GM19452 (cell line): ENCODE measurements around the gene SLC49A4.

Source experiments
- ATAC-seq: cut with Tn5 transposase; IDR thresholded peaks from one replicate; pipeline ENCODE4 v1.9.1; 2021; ENCODE audit not compliant: unreplicated experiment

Gene SLC49A4

DNA sequence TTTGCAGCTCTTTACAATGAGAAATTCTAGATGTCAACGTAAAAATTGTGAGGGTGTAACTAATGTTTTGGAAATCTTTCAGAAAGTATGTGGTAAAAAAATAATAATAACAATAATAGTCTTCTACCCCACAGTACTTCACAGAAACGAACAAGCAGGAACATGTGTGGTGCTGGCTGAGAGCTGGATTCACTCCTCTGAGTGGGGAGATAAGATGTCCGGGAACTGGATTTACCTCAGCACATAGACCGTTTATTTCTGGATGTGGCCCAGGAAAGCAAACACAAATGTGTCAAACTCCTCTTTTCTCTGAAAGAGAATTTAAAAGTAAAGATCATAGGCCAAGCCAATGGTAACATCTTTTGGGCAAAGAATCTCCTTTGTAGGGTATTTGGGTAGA is 103.4 kb downstream of the SLC49A4 start:
- ATAC-seq = no peak

DNA sequence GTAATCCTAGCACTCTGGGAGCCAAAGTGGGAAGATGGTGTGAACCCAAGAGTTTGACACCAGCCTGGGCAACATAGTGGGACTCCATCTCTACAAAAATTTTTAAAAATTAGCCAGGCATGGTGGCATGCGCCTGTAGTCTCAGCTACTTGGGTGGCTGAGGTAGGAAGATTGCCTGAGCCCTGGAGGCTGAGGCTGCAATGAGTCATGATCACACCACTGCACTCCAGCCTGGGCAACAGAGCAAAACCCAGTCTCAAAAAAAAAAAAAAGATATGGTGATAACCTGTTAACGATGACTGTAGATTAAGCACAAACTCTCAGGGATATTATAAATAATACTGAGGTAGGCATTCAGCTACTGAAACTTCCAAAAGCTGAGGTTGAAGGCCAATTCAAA is 107.5 kb downstream of the SLC49A4 start:
- no peak for ATAC-seq

DNA sequence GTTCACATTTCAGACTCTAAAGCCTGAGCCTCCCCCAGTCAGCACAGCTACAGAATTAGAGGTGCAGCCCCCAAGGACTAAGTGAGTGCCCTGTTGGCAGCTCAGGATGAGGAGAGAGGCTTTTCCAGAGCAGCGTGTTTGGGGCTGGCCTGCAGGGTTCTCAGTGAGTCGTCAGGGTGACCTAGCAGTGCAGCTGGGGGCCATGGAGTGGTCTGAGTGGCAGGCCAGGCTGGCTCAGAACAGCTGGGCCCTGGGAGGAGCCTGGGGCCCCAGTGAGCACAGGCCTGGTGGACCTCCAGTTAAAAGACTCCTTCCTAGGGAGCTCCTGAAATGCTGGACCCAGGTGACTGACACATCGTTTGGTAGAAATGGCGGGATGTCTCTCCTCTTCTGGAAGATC is 108.3 kb downstream of the SLC49A4 start:
- ATAC-seq = no peak

DNA sequence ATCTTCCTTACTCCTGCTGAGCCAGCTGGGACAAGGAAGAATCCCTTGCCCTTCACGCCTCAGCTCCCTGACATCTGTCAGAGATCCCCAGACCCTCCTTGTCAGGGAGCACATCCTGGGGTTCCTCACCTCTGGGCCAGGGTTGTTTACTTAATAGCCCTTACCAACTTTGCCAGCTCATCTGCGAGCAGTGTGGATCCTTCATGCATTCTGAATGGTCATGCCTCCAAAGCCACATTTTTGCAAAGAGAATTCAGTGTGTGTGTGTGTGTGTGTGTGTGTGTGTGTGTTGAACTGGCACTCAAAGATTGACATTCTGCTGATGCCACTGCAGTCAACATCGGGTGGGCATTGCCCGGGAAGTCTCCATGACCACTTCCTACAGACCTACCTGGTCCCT is 112.6 kb downstream of the SLC49A4 start:
- ATAC-seq = no peak

DNA sequence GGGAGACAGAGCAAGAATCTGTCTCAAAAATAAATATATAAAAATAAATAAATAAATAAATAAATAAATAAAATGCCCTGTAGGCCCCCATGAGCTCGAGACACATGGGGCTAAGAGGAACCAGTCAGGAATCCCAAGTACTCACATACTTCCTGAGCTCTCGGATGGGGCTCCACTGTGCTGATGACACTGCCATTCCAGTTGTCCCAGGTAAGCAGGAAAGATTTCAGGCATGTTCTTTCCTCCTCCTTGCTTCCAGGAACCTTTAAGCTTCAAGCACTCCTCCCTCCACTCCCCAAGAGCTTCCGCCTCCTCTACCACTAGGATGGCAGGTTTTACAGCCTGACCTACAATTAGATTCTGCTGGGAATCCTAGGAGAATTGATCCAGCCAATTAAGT is 113.4 kb downstream of the SLC49A4 start:
- ATAC-seq = no peak

DNA sequence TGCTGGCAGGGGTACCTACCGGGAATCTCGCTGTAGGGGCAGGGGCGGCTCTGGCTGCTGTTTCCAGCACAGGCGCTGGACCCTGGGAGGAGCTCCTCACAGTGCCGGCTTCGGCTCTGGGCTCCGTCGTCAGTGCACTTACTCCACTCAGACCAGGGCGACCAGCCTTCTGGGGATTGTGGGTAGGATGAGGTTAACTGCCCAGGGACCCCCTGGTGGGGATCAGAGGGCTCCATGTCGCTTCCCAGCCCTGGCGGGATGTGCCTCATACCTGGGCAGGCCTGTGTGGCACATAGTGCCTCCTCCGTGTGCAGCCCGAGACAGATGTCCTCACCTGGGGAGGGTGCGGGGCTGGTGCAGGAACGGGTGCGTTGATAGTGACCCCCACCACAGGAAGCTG is 117.0 kb downstream of the SLC49A4 start:
- no peak for ATAC-seq

DNA sequence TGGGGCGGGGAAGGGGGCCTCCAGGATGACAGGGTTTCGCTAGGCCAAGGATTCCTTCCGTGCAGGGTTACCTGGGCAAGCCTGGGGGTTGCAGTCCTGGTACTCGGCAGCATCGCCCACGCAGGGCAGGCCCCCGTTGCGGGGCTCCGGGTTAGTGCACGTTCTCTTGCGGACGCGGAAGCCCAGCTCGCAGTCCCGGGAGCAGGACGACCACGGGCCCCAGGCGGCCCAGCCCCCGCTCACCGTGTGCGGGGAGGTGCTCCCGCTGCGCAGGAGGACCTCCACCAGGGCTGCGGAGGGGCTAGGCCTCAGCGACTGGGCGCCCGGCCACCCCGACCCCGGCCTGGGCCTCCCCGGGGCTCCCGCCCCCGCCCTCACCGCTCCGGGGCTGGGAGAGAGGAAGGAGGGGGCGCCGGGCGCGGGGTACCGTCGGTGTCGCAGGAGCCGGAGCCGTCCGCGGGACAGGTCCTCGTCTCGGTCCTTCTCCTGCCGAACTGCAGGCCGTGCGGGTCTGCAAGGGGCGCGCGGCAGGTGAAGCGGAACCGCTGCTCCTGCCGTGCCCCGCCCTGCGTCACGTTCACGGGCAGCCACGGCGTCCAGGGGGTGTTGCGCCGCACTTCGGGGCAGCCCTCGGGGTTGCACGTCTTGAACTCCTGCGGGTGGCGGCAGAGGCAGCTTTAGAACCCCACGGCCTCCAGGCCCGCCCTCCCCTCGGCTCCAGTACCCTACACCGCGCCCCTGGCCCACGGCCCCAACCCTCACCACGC is 118.1 kb downstream of the SLC49A4 start:
- no peak for ATAC-seq

DNA sequence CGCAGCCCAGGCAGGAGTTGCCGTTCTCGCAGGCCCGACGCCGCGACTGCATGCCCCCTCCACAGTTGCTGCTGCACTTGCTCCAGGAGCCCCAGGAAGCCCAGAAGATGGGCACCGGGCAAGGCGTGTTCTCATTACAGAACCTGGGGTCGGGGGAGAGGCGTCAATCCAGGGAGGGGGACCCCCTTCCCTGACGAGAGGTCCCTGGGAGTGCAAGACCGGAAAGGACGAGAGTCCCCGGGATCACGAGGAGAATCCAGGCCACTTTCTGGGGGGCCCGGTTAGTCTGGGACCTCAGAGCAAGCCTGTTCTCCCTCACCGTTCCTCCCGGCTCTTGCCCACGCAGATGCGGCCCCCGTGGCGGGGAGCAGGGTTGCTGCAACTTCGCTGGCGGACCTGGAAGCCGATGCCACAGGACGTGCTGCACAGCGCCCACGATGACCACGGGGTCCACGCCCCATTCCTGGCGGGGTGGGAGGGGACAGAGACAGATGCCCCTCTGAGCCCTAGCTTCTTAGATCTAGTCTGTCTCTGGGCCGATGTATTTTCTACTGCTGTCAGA is 118.8 kb downstream of the SLC49A4 start:
- no peak for ATAC-seq

DNA sequence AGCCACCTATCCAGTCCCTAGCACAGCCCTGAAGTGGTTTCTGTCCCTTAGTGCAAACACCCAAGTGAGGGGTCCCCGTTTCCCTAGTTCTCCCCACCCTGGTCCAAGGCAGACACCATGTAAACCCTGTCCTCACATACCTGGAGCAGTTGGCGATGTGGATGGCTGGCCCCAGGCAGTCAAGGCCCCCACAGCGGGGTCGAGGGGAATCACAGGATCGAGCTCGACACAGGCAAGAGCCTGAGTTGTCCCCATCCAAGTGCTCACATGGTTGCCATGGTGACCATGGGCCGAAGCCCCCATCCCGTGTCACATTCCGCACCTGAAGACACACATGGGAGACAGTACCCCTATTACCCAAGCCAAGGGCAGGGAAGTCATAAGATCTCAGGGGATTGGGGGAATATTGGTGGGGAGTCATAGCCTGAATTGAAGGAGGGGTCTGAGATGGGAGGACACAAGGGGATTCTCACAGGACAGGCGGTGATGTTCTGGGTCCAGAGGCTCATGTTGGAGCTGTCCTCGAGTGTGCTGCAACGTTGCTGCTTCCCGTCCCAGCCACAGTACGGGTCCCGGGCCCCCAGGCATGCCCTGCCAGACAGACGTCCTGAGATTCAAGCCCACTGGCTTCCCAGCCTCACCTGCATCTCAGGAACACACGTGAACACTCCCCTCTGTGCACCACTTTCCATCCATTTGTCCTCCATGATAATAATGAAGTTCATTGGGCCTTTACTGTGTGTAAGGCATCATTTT is 120.6 kb downstream of the SLC49A4 start:
- ATAC-seq = no peak

DNA sequence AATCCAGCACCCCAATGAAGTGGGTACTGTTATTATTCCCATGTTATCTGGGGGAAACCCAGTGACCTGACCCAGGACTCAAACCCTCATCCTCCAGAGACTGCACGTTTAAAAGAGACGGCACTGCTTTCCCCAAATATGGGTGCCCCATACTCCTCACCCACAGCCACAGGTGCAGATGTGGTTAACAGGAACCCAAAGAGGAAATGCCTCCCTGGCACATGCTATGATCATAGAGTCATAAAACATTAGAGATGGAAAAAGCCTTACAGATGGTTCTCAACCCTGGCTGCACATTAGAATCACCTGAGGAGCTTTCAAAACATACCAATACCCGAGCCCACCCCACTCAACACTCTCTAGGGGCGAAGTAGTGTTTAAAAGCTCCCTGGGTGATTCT is 121.2 kb downstream of the SLC49A4 start:
- ATAC-seq = no peak

DNA sequence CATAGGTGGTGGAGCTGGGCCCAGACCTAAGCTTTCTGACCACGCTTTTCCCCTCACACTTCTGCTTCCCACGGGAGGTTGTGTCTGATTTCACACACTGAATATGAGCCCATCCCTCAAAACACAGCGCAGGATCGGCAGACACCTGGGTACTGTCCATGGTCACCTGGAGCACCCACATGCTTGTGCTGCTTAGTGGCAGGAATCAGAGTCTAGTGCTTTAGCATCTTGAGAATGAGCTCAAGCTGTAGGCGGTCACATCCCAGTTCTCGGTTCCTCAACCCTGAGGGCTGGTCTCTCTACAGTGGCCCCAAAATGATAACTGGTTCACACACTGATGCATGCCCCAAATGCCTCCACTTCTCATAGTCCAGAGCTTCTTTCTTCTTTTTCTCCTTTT is 121.7 kb downstream of the SLC49A4 start:
- no peak for ATAC-seq

DNA sequence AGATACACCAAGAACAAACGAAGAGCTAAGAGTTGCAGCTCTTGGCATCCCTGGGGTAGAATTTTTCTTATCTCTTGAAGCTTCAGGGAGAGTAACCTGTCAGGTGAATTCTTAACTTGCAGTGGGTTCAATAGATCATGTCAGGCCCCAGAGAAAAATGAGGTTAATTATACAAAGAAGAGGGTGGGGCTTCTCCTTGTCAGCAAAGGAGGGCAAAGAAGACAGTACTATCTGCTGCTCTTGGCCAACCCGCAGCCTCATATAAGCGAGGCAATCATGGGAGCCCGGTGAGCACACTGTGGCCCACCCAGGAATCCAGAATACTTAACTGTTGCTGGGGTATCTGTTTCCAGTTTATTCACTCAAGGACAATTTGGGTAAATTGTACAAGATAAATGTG is 122.5 kb downstream of the SLC49A4 start:
- ATAC-seq = no peak

DNA sequence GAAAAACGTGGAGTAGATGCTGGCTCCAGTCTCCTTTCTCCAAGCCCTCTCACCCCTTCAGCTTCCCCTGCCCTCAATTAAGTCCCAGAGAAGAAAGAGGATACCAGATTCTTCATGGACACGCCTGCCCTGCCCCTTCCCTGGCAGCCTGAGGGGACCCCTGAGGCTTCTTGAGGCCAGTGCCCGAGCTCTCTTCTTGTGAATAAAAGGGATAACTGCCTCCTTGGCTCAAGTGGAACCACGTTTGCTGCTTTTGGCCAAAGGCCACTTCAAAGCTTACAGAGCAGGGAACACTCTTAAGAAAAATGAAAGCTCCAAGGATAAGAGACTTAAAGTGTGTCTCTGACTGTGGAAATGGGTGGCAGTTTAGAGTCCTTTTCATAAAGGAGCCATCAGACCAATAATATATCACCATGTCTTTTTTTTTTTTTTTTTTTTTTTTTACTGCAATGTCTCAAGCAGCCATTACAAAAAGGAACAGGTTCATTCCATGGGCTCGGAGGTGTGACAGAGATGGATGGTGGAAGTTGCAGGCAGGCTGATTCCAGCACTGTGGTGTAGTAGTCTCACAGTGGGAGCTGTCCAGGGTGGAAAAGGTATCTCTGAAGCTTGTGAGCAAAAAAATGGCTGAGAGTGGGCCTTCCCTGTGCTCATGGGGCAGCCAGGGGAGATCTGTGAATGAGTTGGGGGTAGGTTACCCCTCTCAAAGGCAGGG is 123.9 kb downstream of the SLC49A4 start:
- no peak for ATAC-seq

DNA sequence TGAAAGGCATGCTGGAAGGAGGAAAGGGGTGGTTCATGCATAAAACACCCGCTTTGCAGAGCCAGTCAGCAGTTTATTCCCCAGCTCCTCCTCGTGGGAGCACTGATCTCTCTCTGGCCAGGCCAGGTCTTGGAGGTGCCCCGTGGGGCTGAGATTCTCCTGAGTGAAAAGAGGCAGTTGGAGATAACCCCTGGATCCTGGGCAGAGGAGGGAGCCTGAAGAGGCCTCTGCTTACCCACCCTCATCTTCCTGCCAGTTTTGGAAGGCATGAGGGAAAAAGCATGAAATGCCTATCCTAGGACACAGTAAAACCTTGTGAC is 124.4 kb downstream of the SLC49A4 start:
- ATAC-seq = no peak

DNA sequence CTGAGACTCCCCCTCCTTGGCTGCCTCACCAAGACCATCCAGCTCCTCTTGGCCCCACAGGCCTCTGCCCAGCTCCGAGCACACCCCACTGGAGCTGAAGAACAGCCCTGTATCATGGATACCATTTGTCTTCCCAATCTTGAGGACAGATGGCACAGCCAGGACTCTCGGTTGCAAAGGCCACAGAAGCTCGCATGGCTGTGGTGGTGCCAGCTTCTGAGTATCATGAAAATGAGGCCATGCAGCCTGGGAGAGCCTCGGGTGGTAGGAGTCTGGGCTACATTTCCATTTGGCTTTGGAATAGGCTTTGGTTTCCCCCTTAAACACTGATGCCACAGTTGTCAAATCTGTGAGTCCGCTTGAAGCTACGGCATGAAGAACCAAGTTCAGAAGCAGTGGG is 126.1 kb downstream of the SLC49A4 start:
- ATAC-seq = no peak

DNA sequence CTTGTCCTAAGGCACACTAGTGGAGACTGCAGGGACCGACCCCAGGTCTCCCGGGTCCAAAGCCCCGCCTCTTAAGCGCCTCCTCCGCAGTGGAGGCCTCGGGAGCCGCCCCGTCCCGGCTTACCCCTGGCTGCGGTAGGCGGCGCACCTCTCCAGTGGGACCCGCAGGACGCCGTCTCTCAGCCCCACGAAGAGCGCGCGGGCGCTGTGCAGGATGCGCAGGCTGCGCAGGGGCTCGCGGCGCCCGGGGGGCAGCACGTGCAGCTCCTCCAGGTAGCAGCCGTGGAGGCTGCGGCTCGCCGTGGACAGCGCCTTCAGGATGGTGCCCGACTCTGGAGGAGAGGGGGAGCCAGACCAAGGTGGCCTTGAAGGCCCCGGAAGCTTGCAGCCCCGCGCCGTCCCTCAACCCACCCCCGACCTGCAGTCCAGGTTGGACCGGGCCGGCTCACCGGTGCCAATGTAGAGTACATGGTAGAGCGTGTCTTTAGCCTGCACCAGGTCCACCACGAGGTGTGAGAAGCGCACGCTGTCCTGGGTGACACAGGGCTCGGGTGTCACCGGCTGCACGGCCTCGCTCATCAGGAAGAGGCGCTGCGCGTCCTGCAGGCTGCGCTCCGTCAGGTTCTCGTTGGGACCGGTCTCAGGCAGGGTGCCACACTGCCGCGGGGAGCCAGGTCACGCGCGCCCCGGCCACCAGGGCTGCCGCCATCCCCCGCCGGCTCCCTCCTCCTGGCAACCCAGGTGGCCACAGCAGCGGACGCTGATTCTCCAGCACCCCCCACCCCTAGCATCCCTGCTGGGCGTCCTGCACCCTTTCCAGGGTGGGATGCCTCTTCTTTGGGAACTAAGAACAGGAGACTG is 127.2 kb downstream of the SLC49A4 start:
- no peak for ATAC-seq

DNA sequence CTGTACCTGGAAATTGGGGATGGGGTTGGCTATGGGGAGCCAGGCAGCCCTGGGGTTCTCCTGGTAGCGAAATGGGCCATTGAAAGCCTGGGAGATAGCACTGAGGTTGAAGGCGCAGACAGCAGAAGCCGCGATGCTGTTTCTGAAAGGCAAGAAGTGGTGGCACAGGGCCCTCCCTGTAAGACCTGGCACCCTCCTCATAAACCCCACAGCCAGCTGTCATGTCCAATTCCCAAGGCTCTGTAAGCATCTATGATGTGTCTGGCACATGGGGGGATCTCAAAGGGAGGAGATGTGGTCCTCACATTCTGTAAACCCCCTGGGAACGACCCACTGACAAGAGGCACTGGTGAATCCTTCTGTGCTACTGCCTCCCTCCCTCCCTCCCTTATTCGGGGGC is 128.7 kb downstream of the SLC49A4 start:
- ATAC-seq = no peak

DNA sequence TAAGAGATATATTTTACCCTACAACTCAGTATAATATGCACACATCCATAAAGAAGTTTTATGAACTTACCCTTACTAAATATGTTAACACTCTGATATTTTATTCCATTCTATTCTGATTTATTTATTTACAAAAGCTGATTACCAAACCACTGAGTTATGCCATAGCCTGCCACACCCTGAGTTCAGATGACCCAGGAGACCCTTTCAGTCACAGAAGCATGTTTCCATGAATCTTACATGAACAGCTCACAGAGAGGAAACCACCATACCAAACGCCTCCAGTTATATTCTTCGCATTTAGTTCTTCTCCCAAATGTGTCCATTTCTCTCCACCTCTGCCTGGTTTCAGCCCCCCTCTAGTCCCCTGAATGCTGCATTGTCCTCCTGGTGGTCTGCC is 129.2 kb downstream of the SLC49A4 start:
- ATAC-seq = no peak

DNA sequence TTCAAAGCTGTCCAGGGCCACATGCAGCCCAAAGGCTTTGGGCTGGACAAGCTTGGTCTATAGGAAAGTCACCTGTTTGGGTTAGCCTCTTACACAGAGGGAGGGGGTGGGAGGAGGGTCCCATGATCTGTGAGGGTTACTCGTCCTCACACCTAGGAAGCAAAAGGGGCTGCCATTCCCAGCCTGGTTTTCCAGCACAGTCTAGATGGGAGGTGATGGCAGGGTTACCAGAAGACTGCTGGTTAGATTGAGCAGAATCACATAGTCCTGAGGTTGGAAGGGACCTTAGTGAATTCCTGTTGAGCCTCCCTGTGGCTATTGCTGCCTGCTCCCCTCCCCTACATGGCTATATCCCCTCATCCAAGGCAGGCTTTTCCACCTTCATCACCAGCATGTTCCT is 130.9 kb downstream of the SLC49A4 start:
- ATAC-seq = no peak

DNA sequence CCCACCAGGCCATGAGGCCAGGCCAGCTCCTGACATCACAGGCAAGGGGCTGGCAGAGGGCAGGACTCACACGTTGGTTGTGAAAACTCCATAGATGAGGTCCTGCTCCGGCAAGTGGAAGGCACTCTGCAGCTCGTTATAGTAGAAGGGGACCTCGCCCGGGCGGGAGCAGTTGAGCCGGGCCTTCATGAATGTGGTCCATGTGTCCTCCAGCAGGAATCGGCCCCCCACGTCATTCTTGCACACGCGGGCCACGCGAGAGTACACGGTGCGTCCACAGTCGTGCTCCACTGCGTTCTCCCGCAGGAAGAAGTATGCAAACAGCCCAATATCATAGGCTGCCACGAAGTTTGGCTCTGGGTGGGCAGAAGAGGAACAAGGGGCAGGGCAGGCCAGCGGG is 131.5 kb downstream of the SLC49A4 start:
- ATAC-seq = no peak

DNA sequence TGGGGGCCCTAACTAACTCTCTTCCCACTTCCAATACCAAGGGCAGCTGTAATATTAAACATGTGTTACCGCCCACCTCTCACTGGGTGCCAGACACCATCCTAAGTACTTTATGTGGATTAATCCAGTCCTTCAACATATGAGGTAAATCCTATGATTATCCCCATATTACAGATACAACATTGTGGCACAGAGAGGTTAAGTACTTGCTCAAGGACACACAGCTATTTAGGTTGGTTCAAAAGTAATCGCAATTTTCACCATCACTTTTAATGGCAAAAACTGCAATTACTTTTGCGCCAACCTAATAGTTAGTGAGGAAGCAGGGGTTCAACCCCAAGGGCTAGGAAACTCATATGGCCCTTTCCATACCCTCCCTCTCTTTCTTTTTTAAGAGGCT is 131.9 kb downstream of the SLC49A4 start:
- ATAC-seq = no peak
